ENCODE measurements around the gene WNT10A.
A peak's percentile ranks its signal among the peaks of the same experiment; 100 is the strongest.

Gene WNT10A

GRCh38 chr2:218877331-218877730 lies 3.3 kb upstream of the WNT10A start:
- no peak for DNase-seq (ENCODE audit: low read depth, low spot score)

GRCh38 chr2:218877891-218878290 lies 2.8 kb upstream of the WNT10A start:
- DNase-seq (ENCODE audit: low read depth, low spot score) = no peak

- no peak for DNase-seq (ENCODE audit: low read depth, low spot score)
Measured at GRCh38 chr2:218878486-218878885, 2.2 kb upstream of the WNT10A start.

GRCh38 chr2:218878926-218879761 lies 1.5 kb upstream of the WNT10A start:
- DNase-seq (ENCODE audit: low read depth, low spot score) = no peak

GRCh38 chr2:218879776-218880101 lies 913 bp upstream of the WNT10A start:
- DNase-seq (ENCODE audit: low read depth, low spot score) = no peak

GRCh38 chr2:218880859-218881594 lies 375 bp downstream of the WNT10A start:
- DNase-seq (ENCODE audit: low read depth, low spot score) = no peak

GRCh38 chr2:218881744-218882460 lies 1.2 kb downstream of the WNT10A start:
- DNase-seq (ENCODE audit: low read depth, low spot score) = no peak

- DNase-seq (ENCODE audit: low read depth, low spot score) = no peak
Measured at GRCh38 chr2:218882461-218882816, 1.8 kb downstream of the WNT10A start.

- DNase-seq (ENCODE audit: low read depth, low spot score) = no peak
Measured at GRCh38 chr2:218882866-218883366, 2.3 kb downstream of the WNT10A start.

- DNase-seq (ENCODE audit: low read depth, low spot score) = no peak
Measured at GRCh38 chr2:218883491-218884490, 3.1 kb downstream of the WNT10A start.

GRCh38 chr2:218884519-218884918 lies 3.9 kb downstream of the WNT10A start:
- DNase-seq (ENCODE audit: low read depth, low spot score) = no peak

GRCh38 chr2:218885981-218886947 lies 5.6 kb downstream of the WNT10A start:
- DNase-seq (ENCODE audit: low read depth, low spot score) = no peak

- no peak for DNase-seq (ENCODE audit: low read depth, low spot score)
Measured at GRCh38 chr2:218887079-218887478, 6.4 kb downstream of the WNT10A start.

GRCh38 chr2:218888341-218888740 lies 7.7 kb downstream of the WNT10A start:
- DNase-seq (ENCODE audit: low read depth, low spot score) = no peak

- DNase-seq (ENCODE audit: low read depth, low spot score) = no peak
Measured at GRCh38 chr2:218889937-218890336, 9.3 kb downstream of the WNT10A start.

- no peak for DNase-seq (ENCODE audit: low read depth, low spot score)
Measured at GRCh38 chr2:218890369-218890768, 9.7 kb downstream of the WNT10A start.

GRCh38 chr2:218891275-218892135 lies 10.9 kb downstream of the WNT10A start:
- no peak for DNase-seq (ENCODE audit: low read depth, low spot score)

GRCh38 chr2:218892693-218893348 lies 12.2 kb downstream of the WNT10A start:
- DNase-seq (ENCODE audit: low read depth, low spot score) = peak; percentile 77
